Measurements from ENCODE around the gene TMPRSS3.

The TMPRSS3 gene

GRCh38 chr21:42387164-42387563 is 8.7 kb downstream of the TMPRSS3 start:
- no peak for DNase-seq

GRCh38 chr21:42386034-42386591 is 9.7 kb downstream of the TMPRSS3 start:
- no peak for DNase-seq

DNA sequence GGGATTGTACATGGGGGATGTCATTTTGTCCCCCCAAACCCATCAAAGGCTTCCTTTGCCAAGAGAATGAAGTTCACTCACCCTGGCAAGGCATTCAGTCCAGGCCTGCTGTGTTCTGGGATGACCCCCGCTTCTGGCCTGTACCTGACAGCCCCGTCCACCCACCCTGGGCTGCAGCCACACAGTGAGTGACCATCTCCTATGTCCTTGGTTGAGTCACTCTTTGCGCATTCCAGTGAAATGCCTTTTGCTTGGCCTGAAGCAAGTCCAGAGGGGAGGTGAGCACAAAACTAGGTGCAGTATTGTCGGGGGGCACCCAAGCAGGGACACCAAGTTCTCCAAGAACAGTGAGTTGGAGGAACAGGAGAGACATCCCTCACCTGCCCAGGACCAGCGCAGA is 10.2 kb downstream of the TMPRSS3 start:
- DNase-seq = no peak

- no peak for DNase-seq
Measured at GRCh38 chr21:42384989-42385388, 10.9 kb downstream of the TMPRSS3 start.

DNA sequence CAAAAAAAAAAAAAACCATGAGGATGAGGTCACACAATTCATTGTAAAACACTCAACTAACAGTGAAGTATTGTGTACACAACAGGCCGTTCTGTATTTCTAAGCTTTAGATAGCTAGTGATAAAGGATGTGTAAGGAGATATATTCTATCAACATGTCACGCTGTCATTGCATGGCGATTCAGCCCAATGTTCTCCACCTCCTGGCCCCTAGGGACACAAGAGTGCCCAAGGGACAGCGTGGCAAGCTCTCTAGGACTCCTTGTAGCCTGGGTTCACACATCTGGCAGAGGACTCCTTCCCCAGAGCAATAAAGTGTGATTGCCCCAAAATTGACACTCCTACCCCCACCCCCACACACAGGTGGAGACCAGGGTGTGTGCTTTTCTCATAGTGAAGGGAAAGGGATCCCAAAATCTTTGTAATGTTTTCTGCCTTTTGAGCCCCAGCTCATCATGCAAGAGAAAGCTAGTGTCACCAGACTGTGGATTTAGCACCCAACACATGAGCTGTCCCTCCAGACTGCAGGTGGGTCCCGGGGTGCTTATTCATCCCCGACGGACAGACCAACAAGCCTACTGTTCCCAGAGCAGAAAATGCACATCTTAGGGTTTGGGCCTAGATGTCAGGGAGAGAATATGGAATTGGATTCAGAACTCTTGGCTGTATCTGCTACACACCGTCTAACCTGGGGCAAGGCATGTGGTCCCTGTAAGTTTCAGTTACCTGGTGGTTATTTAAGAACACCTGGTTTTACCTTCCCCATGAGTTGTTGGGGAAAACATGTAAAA is 11.5 kb downstream of the TMPRSS3 start:
- DNase-seq = no peak

GRCh38 chr21:42383331-42383730 is 12.5 kb downstream of the TMPRSS3 start:
- DNase-seq = no peak

- DNase-seq = no peak
Measured at GRCh38 chr21:42382915-42383314, 12.9 kb downstream of the TMPRSS3 start.

GRCh38 chr21:42381347-42381984 is 14.4 kb downstream of the TMPRSS3 start:
- peak; percentile 37 for DNase-seq

DNA sequence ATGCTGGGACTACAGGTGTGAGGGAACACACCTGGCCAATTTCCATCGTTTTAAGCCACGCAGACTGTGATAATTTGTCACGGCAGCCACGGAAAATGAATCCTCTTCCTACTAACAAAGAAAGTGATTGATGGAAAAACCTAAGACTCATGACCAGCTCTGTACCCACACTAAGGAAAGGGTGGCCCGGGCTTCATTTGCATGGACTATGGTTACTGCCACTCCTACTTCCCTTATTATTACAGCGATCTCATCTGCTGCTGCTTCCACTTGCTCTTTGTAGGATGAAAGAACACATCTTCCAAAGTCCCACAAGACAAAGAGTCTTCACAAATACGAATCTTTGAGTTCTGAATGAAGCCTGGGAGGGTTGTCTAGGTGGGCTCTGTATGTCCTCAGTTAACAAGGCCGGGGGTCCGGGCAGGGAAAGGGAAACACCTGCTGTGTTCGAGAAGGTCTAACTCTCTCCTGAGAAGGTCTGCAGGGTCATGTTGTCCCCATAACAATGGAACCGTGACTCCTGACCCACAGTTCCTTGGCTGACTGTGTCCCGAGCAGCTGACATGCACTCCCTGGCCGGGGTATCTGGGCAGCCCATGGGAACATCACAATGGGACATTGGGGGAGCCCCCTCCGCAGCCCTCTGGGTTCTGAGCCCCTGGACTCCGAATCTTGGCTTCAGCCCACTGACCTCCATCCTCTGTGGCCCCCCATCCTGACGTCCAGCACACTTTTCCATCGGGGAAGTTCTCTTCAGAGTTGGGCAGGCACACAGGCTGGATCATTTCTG is 16.2 kb downstream of the TMPRSS3 start:
- no peak for DNase-seq

DNA sequence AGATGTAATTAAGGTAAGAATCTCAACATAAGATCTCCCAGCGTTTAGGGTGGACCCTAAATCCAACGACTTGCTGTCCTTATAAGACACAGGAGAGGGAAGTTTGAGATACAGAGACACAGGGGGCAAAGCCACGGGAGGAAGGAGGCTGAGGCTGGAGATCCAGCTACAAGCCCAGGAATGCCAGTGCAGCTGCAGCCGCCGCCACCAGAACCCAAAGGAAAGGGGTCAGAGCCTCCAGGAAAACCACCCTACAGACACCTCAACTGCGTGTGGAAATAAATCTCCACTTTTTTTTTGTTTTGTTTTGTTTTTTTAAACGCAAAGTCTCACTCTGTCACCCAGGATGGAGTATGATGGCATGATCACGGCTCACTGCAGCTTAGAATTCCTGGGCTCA is 17.4 kb downstream of the TMPRSS3 start:
- DNase-seq = no peak

- DNase-seq = no peak
Measured at GRCh38 chr21:42377951-42378340, 17.9 kb downstream of the TMPRSS3 start.

GRCh38 chr21:42377211-42377950 is 18.5 kb downstream of the TMPRSS3 start:
- no peak for DNase-seq

GRCh38 chr21:42376338-42376982 is 19.4 kb downstream of the TMPRSS3 start:
- peak; percentile 54 for DNase-seq

DNA sequence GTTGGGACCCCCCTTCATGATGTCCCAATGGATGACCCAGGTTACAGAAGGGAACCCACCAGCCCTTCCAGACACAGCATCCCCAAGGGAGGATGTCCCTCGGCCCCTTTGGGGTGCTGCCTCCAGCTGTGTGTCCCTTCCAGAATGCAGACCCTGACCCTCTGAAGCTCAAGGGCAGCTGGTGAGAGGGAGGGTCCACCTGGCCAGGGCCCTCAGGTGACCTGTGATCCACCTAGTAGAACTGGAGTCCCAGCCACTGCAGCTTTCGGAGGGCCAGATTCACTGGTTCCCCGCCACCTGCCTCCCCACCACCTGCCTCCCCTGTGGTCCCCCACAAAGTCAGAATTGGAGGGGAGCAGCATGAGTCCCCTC is 19.9 kb downstream of the TMPRSS3 start:
- no peak for DNase-seq

GRCh38 chr21:42375506-42375905 is 20.3 kb downstream of the TMPRSS3 start:
- DNase-seq = no peak

- DNase-seq = no peak
Measured at GRCh38 chr21:42374864-42375499, 20.9 kb downstream of the TMPRSS3 start.

DNA sequence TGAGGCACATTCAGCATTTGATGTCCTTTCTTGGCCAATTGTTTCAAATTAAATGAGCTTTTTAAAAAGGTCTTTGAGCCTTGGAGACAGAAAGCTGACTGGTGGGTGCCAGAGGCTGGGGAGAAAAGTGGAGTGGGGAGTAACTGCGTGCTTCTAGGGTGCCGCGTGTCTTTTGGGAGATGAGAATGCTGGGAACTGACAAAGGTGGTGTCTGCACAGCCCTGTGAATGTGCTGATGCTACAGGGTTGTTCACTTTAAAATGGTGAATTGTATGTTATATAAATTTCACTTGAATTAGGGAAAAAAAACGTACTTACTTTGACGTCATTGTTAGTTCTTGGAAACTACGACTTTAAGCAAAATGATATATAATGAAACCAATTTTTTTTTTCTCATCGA is 21.4 kb downstream of the TMPRSS3 start:
- no peak for DNase-seq

DNA sequence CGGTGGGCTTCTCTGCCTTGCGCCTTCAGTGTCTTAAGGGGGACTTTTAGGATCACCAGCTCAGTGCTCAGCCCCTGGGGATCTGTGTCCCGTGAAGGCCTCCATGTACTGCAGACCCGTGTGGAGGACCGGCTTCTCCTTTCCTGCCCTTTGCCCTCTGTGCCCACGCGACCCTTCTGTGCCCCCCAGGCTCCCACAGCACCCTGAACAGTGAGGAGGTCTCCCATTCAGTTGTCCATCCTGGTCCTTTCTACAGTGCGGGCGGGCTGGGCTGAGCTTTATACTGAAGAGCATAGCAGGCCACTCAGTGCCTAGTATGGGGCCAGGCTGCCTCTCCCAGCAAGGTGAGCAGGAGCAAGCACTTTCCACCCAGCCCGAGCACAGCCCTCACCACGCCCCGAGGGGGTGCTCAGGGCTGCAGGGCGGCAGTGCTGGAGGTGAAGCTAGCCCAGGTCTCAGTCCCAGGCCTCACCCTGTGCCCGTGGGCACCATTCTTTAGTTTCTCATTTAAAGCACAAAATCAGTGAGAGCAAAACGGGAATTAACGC is 21.9 kb downstream of the TMPRSS3 start:
- DNase-seq = no peak

GRCh38 chr21:42373196-42373907 is 22.5 kb downstream of the TMPRSS3 start:
- DNase-seq = no peak

GRCh38 chr21:42370894-42371654 is 24.8 kb downstream of the TMPRSS3 start:
- no peak for DNase-seq

Data from effector CD4-positive, alpha-beta T cell (primary cell).